Measurements from ENCODE around the gene C1QA.

DNA sequence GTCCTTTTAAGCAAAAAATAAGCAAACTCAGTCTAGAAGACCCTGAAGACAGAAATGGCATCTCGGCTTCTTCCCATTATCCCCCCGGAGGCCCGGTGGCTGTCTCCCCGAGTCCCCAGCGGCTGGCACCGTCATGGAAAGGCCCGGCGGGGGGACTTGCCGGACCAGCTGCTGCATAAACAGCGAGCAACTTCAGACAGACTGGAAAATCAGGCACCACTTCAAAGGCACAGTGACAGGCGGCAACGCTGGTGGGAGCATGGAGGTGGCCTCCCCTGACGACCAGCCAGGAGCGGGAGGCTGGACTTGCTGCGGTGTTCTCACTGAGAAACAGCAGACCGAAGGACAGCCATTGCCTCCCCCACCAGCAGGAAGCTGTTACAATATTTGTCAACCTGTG, 18.4 kb upstream of the C1QA start:
- TF ChIP-seq TARDBP (IDR thresholded peaks at IDR 0.05), result no peak
- TF ChIP-seq ZNF384 (IDR thresholded peaks at IDR 0.05), result no peak
- no peak for TF ChIP-seq BHLHE40 (IDR thresholded peaks at IDR 0.05; ENCODE audit: borderline replicate concordance)
